ENCODE results near the gene NCMAP. TPM values are rescaled to one million over a fixed set of nuclear protein-coding genes. Genes with fewer than 3 reads are reported as not detected.

The NCMAP gene
- total and polyA plus RNA-seq, 2 experiments from 2014 or later, result 0.17 to 0.23 TPM

DNA sequence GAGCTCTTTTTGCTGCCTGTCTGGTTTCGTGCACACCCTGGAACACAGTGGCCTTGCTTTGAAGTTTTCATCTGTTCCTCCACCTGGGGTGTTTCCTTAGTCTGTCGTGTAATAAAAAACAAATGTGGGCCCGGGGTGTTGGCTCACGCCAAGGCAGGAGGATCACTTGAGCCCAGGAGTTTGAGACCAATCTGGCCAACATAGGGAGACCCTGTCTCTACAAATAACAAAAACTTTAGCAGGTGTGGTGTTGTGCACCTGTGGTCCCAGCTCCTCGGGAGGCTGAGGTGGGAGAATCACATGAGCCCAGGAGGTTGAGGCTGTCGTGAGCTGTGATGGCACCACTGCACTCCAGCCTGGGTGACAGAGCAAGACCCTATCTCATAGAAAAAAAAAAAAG, 4.5 kb downstream of the NCMAP start:
- H2AFZ ChIP-seq, result no peak overlapping the region
- peaks cover 18% of the 10 kb centered on the region for H3K27me3 ChIP-seq (ENCODE audit: insufficient read depth)
- no peaks in the 10 kb centered on the region for H3F3A ChIP-seq (replicated peaks; ENCODE audit: low read depth)
- no peak overlapping the region for H3K4me2 ChIP-seq
- Mint-ChIP-seq H3K36me3 (ENCODE audit: low read depth) (peaks cover 3% of the 10 kb centered on the region; the same call in 2 of the 3 replicates), H3K4me1 (peaks cover 17% of the 10 kb centered on the region), H3K27ac (no peak overlapping the region), H3K4me3 (no peak overlapping the region), H3K27me3 (ENCODE audit: insufficient read depth, low read depth, poor library complexity) (peaks cover 17% of the 10 kb centered on the region), H3K9me3 (peaks cover 10% of the 10 kb centered on the region)
- H4K20me1 ChIP-seq (replicated peaks; ENCODE audit: insufficient read depth), result no peaks in the 10 kb centered on the region
- H3K4me1 ChIP-seq (ENCODE audit: insufficient read depth), result peaks cover 3% of the 10 kb centered on the region; the same call in 1 of the 2 replicates
- no peak overlapping the region for H3K4me3 ChIP-seq
- no peak overlapping the region for H3K27ac ChIP-seq (ENCODE audit: low read depth)
- DNase-seq (ENCODE audit: low spot score) (no peak), ATAC-seq (no peak)
- no peak for TF ChIP-seq ZNF114 (CRISPR knock-in tag; IDR thresholded peaks at IDR 0.05)
- no peak for TF ChIP-seq NANOG (IDR thresholded peaks at IDR 0.05; ENCODE audit: borderline replicate concordance)
- TF ChIP-seq ZNF331 (CRISPR knock-in tag; IDR thresholded peaks at IDR 0.05; ENCODE audit: low read depth), result no peak
- TF ChIP-seq CREB1 (CRISPR knock-in tag; IDR thresholded peaks at IDR 0.05; ENCODE audit: low read depth), result no peak
- TF ChIP-seq EZH2 (IDR thresholded peaks at IDR 0.05; ENCODE audit: low read depth, unreplicated experiment), result no peak
- TF ChIP-seq, protein P1, sequence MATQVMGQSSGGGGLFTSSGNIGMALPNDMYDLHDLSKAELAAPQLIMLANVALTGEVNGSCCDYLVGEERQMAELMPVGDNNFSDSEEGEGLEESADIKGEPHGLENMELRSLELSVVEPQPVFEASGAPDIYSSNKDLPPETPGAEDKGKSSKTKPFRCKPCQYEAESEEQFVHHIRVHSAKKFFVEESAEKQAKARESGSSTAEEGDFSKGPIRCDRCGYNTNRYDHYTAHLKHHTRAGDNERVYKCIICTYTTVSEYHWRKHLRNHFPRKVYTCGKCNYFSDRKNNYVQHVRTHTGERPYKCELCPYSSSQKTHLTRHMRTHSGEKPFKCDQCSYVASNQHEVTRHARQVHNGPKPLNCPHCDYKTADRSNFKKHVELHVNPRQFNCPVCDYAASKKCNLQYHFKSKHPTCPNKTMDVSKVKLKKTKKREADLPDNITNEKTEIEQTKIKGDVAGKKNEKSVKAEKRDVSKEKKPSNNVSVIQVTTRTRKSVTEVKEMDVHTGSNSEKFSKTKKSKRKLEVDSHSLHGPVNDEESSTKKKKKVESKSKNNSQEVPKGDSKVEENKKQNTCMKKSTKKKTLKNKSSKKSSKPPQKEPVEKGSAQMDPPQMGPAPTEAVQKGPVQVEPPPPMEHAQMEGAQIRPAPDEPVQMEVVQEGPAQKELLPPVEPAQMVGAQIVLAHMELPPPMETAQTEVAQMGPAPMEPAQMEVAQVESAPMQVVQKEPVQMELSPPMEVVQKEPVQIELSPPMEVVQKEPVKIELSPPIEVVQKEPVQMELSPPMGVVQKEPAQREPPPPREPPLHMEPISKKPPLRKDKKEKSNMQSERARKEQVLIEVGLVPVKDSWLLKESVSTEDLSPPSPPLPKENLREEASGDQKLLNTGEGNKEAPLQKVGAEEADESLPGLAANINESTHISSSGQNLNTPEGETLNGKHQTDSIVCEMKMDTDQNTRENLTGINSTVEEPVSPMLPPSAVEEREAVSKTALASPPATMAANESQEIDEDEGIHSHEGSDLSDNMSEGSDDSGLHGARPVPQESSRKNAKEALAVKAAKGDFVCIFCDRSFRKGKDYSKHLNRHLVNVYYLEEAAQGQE (IDR thresholded peaks at IDR 0.05; ENCODE audit: unreplicated experiment), result no peak
- no peak for TF ChIP-seq POLR2AphosphoS5 (IDR thresholded peaks at IDR 0.05; ENCODE audit: low read depth)
- TF ChIP-seq, protein P2, sequence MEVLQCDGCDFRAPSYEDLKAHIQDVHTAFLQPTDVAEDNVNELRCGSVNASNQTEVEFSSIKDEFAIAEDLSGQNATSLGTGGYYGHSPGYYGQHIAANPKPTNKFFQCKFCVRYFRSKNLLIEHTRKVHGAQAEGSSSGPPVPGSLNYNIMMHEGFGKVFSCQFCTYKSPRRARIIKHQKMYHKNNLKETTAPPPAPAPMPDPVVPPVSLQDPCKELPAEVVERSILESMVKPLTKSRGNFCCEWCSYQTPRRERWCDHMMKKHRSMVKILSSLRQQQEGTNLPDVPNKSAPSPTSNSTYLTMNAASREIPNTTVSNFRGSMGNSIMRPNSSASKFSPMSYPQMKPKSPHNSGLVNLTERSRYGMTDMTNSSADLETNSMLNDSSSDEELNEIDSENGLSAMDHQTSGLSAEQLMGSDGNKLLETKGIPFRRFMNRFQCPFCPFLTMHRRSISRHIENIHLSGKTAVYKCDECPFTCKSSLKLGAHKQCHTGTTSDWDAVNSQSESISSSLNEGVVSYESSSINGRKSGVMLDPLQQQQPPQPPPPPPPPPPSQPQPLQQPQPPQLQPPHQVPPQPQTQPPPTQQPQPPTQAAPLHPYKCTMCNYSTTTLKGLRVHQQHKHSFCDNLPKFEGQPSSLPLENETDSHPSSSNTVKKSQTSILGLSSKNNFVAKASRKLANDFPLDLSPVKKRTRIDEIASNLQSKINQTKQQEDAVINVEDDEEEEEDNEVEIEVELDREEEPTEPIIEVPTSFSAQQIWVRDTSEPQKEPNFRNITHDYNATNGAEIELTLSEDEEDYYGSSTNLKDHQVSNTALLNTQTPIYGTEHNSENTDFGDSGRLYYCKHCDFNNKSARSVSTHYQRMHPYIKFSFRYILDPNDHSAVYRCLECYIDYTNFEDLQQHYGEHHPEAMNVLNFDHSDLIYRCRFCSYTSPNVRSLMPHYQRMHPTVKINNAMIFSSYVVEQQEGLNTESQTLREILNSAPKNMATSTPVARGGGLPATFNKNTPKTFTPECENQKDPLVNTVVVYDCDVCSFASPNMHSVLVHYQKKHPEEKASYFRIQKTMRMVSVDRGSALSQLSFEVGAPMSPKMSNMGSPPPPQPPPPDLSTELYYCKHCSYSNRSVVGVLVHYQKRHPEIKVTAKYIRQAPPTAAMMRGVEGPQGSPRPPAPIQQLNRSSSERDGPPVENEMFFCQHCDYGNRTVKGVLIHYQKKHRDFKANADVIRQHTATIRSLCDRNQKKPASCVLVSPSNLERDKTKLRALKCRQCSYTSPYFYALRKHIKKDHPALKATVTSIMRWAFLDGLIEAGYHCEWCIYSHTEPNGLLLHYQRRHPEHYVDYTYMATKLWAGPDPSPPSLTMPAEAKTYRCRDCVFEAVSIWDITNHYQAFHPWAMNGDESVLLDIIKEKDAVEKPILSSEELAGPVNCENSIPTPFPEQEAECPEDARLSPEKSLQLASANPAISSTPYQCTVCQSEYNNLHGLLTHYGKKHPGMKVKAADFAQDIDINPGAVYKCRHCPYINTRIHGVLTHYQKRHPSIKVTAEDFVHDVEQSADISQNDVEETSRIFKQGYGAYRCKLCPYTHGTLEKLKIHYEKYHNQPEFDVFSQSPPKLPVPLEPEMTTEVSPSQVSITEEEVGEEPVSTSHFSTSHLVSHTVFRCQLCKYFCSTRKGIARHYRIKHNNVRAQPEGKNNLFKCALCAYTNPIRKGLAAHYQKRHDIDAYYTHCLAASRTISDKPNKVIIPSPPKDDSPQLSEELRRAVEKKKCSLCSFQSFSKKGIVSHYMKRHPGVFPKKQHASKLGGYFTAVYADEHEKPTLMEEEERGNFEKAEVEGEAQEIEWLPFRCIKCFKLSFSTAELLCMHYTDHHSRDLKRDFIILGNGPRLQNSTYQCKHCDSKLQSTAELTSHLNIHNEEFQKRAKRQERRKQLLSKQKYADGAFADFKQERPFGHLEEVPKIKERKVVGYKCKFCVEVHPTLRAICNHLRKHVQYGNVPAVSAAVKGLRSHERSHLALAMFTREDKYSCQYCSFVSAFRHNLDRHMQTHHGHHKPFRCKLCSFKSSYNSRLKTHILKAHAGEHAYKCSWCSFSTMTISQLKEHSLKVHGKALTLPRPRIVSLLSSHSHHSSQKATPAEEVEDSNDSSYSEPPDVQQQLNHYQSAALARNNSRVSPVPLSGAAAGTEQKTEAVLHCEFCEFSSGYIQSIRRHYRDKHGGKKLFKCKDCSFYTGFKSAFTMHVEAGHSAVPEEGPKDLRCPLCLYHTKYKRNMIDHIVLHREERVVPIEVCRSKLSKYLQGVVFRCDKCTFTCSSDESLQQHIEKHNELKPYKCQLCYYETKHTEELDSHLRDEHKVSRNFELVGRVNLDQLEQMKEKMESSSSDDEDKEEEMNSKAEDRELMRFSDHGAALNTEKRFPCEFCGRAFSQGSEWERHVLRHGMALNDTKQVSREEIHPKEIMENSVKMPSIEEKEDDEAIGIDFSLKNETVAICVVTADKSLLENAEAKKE (CRISPR knock-in tag; IDR thresholded peaks at IDR 0.05), result no peak
- no peak for TF ChIP-seq STAT1 (IDR thresholded peaks at IDR 0.05; ENCODE audit: unreplicated experiment)
- TF ChIP-seq, protein P3, sequence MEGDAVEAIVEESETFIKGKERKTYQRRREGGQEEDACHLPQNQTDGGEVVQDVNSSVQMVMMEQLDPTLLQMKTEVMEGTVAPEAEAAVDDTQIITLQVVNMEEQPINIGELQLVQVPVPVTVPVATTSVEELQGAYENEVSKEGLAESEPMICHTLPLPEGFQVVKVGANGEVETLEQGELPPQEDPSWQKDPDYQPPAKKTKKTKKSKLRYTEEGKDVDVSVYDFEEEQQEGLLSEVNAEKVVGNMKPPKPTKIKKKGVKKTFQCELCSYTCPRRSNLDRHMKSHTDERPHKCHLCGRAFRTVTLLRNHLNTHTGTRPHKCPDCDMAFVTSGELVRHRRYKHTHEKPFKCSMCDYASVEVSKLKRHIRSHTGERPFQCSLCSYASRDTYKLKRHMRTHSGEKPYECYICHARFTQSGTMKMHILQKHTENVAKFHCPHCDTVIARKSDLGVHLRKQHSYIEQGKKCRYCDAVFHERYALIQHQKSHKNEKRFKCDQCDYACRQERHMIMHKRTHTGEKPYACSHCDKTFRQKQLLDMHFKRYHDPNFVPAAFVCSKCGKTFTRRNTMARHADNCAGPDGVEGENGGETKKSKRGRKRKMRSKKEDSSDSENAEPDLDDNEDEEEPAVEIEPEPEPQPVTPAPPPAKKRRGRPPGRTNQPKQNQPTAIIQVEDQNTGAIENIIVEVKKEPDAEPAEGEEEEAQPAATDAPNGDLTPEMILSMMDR (conservative IDR thresholded peaks at IDR 0.05; ENCODE audit: low read depth in 2 of 2), result no peak
- no peak for TF ChIP-seq EZH2phosphoT487 (IDR thresholded peaks at IDR 0.05; ENCODE audit: unreplicated experiment)
- TF ChIP-seq, protein P4, sequence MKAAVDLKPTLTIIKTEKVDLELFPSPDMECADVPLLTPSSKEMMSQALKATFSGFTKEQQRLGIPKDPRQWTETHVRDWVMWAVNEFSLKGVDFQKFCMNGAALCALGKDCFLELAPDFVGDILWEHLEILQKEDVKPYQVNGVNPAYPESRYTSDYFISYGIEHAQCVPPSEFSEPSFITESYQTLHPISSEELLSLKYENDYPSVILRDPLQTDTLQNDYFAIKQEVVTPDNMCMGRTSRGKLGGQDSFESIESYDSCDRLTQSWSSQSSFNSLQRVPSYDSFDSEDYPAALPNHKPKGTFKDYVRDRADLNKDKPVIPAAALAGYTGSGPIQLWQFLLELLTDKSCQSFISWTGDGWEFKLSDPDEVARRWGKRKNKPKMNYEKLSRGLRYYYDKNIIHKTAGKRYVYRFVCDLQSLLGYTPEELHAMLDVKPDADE (IDR thresholded peaks at IDR 0.05), result no peak
- TF ChIP-seq JUNB (IDR thresholded peaks at IDR 0.05; ENCODE audit: unreplicated experiment), result no peak
- H3K79me2 ChIP-seq (replicated peaks; ENCODE audit: insufficient read depth), result no peaks in the 10 kb centered on the region
- no peaks in the 10 kb centered on the region for H3K9me2 ChIP-seq (ENCODE audit: insufficient read depth)
- H3K36me3 ChIP-seq (ENCODE audit: insufficient read depth), result no peaks in the 10 kb centered on the region

Measured in GM23338 (cell line).